H1 (cell line): ENCODE measurements around the gene PTBP1.

ENCODE experiments used
- ASH2L ChIP-seq: fragments of 200-600, 300-600 bp; sonication (generic); IDR thresholded peaks from one replicate; pipeline ENCODE4 v1.7.1; 2017; ENCODE audit warnings: low read length
- EZH2 ChIP-seq: fragments of 200-600 bp; sonication (generic); IDR thresholded peaks from 2 replicates; pipeline ENCODE4 v1.7.1; 2012; ENCODE audit warnings: low read depth, mild to moderate bottlenecking, moderate library complexity, low read length, inconsistent platforms; ENCODE audit not compliant: severe bottlenecking
- ZNF274 ChIP-seq: IDR thresholded peaks from 2 replicates; pipeline ENCODE4 v1.7.0; 2012; ENCODE audit warnings: low read length, borderline replicate concordance; ENCODE audit errors: extremely low read depth

GRCh38 chr19:793806-794205 lies 3.4 kb upstream of the PTBP1 start:
- TF ChIP-seq ASH2L, result no peak
- no peak for TF ChIP-seq ZNF274
- TF ChIP-seq EZH2, result no peak
